Ascending aorta (tissue), 2 donors: ENCODE measurements around the gene TUT1. TPM values are rescaled to one million over a fixed set of nuclear protein-coding genes. Genes with fewer than 3 reads are reported as not detected.

Experiments
- DNase-seq, 2 donors: peaks; one replicate each; pipeline ENCODE4 v3.0.0-alpha.2; 2019; ENCODE audit warnings: low spot score in 2 of 2
- H3K27ac ChIP-seq, 2 donors: fragments of 200-600 bp; sonication (generic); one replicate each; pipeline ENCODE4 v1.5.1; 2016 to 2017; ENCODE audit warnings: mild to moderate bottlenecking in 1 of 2
- H3K27me3 ChIP-seq: fragments of 200-600 bp; sonication (generic); one replicate; pipeline ENCODE4 v1.5.1; 2017
- H3K36me3 ChIP-seq, 2 donors: fragments of 200-600 bp; sonication (generic); one replicate each; pipeline ENCODE4 v1.5.1; 2016
- H3K4me1 ChIP-seq, 2 donors: fragments of 200-600 bp; sonication (generic); one replicate each; pipeline ENCODE4 v1.5.1; 2016 to 2017; ENCODE audit warnings: mild to moderate bottlenecking in 1 of 2
- H3K4me3 ChIP-seq, 2 donors: fragments of 200-600 bp; sonication (generic); one replicate each; pipeline ENCODE4 v1.5.1; 2016 to 2017; ENCODE audit warnings: mild to moderate bottlenecking in 1 of 2
- H3K9me3 ChIP-seq, 2 donors: fragments of 200-600 bp; sonication (generic); one replicate each; pipeline ENCODE4 v1.5.1; 2016
- intact Hi-C: fragments of 100-400 bp; cut with DNase I; formaldehyde crosslinking; loops from one replicate; pipeline ENCODE4 v1.15.1; 2023
- total RNA-seq: library from RNA; depleted of rRNA; stranded (reverse); fragments of >200 nt; gene quantifications from one replicate; pipeline ENCODE4 v1.1.0, GENCODE V29; 2016
- TF ChIP-seq, protein P1 (sequence below), 3 experiments: fragments of 200-600 bp in 2 of 3; fragments of 450-650 bp in 1 of 3; sonication (generic) in 2 of 3; IDR thresholded peaks; one replicate each; pipeline ENCODE4 v1.5.1; 2016 to 2019; ENCODE audit warnings: antibody characterized with exemption in 3 of 3, mild to moderate bottlenecking in 1 of 3, moderate library complexity in 1 of 3

TUT1 gene
- total RNA-seq, 1 donor from 2014 or later: 18.4 TPM

DNA sequence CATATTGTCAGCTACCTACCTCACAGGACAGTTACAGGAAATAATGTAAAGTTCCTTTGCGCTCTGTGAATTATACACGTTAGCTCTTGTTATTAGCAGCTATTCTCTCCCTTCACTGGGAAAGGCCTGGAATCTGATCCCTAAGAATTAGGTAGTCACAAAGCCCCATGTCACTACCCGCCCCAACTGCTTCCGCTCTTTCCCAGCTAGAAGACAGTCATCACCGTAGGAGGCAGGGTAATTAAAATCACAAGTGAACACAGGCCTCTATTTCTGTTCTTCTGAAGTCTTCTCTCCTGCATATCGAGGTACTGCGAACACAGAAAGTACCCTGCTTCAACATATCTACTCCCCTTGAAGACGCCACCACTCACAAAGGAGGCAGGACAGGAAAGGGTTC lies 32.1 kb downstream of the TUT1 start:
- TF ChIP-seq, protein P1, sequence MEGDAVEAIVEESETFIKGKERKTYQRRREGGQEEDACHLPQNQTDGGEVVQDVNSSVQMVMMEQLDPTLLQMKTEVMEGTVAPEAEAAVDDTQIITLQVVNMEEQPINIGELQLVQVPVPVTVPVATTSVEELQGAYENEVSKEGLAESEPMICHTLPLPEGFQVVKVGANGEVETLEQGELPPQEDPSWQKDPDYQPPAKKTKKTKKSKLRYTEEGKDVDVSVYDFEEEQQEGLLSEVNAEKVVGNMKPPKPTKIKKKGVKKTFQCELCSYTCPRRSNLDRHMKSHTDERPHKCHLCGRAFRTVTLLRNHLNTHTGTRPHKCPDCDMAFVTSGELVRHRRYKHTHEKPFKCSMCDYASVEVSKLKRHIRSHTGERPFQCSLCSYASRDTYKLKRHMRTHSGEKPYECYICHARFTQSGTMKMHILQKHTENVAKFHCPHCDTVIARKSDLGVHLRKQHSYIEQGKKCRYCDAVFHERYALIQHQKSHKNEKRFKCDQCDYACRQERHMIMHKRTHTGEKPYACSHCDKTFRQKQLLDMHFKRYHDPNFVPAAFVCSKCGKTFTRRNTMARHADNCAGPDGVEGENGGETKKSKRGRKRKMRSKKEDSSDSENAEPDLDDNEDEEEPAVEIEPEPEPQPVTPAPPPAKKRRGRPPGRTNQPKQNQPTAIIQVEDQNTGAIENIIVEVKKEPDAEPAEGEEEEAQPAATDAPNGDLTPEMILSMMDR (IDR thresholded peaks at IDR 0.05): no peak
- H3K4me1 ChIP-seq: peaks cover 28 to 43% of the 10 kb centered on the region in 2 donors
- intact Hi-C loops: no loop called here
- peaks cover 34 to 38% of the 10 kb centered on the region in 2 donors for H3K36me3 ChIP-seq
- no peaks in the 10 kb centered on the region for H3K9me3 ChIP-seq
- H3K27me3 ChIP-seq: no peaks in the 10 kb centered on the region
- H3K4me3 ChIP-seq: no peak overlapping the region
- peak overlapping the region in 1 of 2 donors; percentile 79 for H3K27ac ChIP-seq
- no peak for DNase-seq

DNA sequence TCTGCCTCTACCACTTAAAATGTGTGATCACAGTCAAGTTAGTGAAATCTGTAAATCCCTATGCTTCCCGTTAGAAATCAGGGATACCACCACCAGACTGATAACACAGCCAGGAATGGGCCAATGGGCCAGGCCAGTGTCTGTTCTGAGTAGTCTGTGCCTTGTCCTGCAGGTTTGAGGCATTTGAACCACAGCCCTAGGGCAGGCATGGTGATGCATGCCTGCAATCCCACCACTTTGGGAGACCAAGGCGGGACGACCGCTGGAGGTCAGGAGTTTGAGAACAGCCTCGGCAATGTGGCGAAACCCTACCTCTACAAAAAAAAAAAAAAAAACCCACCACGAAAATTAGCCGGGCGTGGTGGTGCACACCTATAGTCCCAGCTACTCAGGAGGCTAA lies 32.7 kb downstream of the TUT1 start:
- TF ChIP-seq, protein P1 (IDR thresholded peaks at IDR 0.05): no peak
- DNase-seq: no peak
- Histone ChIP-seq H3K4me3 (no peak overlapping the region), H3K4me1 (peaks cover 30 to 48% of the 10 kb centered on the region in 2 donors), H3K27me3 (no peaks in the 10 kb centered on the region), H3K36me3 (peaks cover 31 to 34% of the 10 kb centered on the region in 2 donors), H3K27ac (peak overlapping the region in 1 of 2 donors; percentile 94), H3K9me3 (no peaks in the 10 kb centered on the region)
- intact Hi-C loops: no loop called here

DNA sequence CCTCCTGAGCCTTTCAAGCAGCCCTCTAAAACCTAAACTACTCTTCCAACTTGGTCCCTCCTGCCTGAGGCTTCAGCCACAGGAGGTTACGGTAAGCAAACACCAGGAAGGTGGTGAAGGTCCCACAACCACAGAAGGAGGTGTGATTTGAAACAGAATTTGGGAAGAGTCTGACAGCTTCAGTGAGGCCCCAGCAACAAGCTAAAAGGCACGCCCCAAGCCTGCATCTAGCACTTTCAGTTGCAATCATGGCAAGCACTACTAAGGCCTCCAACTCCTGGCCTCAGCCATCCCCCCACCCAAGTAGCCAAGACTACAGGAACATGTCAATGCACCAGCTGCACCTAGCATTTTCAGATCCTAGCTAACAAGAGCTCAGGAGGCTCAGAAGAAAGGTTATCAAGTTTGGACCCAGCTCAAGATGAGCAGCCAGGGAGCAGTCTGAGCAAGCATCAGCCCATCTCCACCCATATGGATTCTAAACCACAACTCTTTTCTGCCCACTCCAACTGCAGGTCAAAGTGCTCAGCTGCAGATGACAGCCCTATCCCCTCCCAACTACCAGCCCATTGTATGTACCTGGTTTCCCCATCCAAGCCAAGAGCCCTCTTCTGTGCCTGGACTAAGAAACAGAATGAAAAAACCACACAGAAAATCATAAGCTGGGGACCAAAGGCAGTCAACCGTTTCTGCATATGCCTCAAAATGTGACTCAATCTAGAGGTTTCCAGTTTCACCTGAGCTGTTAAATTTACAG lies 34.3 kb downstream of the TUT1 start:
- TF ChIP-seq, protein P1 (IDR thresholded peaks at IDR 0.05): no peak
- DNase-seq: no peak
- H3K27ac ChIP-seq: peak overlapping the region; percentile 94 to 96
- H3K4me1 ChIP-seq: peaks cover 38 to 62% of the 10 kb centered on the region in 2 donors
- no peaks in the 10 kb centered on the region for H3K9me3 ChIP-seq
- H3K4me3 ChIP-seq: peak overlapping the region in 1 of 2 donors; percentile 42
- peaks cover 16 to 20% of the 10 kb centered on the region in 2 donors for H3K36me3 ChIP-seq
- intact Hi-C loops: loop anchor here (1.0 kb wide), 1 partner anchor 11 kb away; the partner anchor contains the start of gene AHNAK
- H3K27me3 ChIP-seq: no peaks in the 10 kb centered on the region

DNA sequence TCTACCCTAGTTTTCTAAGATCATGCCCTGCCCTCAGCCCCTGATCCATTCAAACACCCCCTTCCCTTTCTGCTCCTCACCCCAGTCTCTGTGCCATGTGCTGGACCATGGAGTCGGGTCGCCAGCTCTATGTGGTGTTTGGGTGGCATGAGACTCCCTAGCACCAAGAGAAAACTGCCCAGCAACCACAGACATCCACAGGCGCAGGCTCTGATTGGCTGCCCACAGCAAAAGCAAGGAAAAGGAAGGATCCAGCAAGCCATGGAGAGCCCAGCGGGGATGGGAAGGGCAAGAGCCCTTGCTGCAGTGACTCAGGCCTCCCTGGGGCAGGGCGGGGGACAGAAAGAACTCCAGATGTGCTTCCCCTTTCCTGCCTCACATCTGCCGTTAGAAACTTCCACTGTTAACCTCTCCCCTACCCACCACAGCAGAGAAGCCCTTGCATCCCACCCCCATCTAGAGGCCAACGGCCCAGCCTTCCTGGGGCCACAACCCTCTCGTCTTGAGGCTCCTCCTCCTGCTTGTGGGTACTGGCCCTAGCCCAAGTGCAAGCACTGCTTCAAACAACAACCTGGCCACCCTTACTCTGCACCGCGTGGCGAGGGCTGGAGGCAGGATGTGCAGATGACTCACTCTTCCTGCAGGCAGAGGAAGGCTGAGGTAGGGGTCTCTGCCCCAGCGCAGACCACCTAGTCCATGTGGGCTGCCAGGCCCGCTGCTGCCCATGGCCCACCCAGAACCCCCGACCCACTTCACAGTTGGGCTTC lies 35.0 kb downstream of the TUT1 start:
- H3K4me1 ChIP-seq: peaks cover 43 to 69% of the 10 kb centered on the region in 2 donors
- TF ChIP-seq, protein P1 (IDR thresholded peaks at IDR 0.05): no peak
- H3K4me3 ChIP-seq: peak overlapping the region; percentile 36 to 42
- intact Hi-C loops: loop anchor here (1.0 kb wide), 1 partner anchor 10 kb away; the partner anchor contains the start of gene AHNAK
- DNase-seq: peak; percentile 85 to 97
- peaks cover 15 to 20% of the 10 kb centered on the region in 2 donors for H3K36me3 ChIP-seq
- H3K27me3 ChIP-seq: no peaks in the 10 kb centered on the region
- H3K9me3 ChIP-seq: no peaks in the 10 kb centered on the region
- H3K27ac ChIP-seq: peak overlapping the region; percentile 94 to 96

DNA sequence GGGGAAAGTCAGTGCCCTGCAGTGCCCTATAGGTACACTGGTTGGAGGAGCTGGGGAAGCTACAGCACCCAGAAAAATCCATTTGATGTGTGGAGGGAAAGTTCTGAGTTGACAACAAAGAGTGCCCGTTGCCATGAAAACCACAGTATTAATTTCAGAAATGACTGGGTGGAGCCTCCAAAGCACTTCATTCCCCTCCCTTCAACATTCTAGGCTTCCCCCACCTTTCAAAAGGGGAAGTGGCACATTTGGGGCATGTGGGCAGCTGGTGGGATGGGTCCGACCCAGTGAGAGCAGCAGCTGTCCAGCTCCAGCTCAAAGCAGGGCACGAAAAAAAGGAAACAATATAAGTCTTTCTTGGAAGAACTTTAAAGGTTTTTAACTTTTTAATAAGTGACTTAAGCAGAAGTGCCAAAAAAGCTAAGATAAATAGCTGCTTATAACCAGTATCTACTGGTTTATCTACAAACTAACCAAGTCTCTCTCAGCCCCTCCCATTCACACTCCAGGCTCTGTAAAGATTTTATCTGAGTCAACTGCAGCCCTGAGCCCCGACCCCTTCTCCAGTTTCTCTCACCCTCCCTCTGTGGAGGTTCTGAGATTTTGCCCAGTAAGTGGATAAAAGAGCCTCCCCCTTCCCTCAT lies 35.7 kb downstream of the TUT1 start:
- peaks cover 39 to 71% of the 10 kb centered on the region in 2 donors for H3K4me1 ChIP-seq
- H3K36me3 ChIP-seq: peaks cover 15 to 17% of the 10 kb centered on the region in 2 donors
- peak overlapping the region; percentile 94 to 96 for H3K27ac ChIP-seq
- H3K9me3 ChIP-seq: no peaks in the 10 kb centered on the region
- peak overlapping the region; percentile 36 to 42 for H3K4me3 ChIP-seq
- intact Hi-C loops: loop anchor here (1.0 kb wide), 1 partner anchor 9 kb away; the partner anchor contains the start of gene AHNAK
- no peaks in the 10 kb centered on the region for H3K27me3 ChIP-seq
- no peak for DNase-seq
- TF ChIP-seq, protein P1 (IDR thresholded peaks at IDR 0.05): no peak
